Suppressor macrophage (primary cell): ENCODE measurements around the gene NLRP14.

ENCODE experiments used
- DNase-seq, 4 experiments: peaks; one replicate each; pipeline ENCODE4 v3.0.0-alpha.2; 2020 to 2022
- total RNA-seq, 17 experiments: gene quantifications; one replicate each; lab custom pipeline; 2026; ENCODE audit warnings: mixed read lengths in 6 of 17, inconsistent platforms in 3 of 17; lab: John Stamatoyannopoulos, UW

NLRP14 gene, protein sequence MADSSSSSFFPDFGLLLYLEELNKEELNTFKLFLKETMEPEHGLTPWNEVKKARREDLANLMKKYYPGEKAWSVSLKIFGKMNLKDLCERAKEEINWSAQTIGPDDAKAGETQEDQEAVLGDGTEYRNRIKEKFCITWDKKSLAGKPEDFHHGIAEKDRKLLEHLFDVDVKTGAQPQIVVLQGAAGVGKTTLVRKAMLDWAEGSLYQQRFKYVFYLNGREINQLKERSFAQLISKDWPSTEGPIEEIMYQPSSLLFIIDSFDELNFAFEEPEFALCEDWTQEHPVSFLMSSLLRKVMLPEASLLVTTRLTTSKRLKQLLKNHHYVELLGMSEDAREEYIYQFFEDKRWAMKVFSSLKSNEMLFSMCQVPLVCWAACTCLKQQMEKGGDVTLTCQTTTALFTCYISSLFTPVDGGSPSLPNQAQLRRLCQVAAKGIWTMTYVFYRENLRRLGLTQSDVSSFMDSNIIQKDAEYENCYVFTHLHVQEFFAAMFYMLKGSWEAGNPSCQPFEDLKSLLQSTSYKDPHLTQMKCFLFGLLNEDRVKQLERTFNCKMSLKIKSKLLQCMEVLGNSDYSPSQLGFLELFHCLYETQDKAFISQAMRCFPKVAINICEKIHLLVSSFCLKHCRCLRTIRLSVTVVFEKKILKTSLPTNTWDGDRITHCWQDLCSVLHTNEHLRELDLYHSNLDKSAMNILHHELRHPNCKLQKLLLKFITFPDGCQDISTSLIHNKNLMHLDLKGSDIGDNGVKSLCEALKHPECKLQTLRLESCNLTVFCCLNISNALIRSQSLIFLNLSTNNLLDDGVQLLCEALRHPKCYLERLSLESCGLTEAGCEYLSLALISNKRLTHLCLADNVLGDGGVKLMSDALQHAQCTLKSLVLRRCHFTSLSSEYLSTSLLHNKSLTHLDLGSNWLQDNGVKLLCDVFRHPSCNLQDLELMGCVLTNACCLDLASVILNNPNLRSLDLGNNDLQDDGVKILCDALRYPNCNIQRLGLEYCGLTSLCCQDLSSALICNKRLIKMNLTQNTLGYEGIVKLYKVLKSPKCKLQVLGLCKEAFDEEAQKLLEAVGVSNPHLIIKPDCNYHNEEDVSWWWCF
- total RNA-seq, result 0 to 2.2 (median 0) reads per million in 17 experiments

DNA sequence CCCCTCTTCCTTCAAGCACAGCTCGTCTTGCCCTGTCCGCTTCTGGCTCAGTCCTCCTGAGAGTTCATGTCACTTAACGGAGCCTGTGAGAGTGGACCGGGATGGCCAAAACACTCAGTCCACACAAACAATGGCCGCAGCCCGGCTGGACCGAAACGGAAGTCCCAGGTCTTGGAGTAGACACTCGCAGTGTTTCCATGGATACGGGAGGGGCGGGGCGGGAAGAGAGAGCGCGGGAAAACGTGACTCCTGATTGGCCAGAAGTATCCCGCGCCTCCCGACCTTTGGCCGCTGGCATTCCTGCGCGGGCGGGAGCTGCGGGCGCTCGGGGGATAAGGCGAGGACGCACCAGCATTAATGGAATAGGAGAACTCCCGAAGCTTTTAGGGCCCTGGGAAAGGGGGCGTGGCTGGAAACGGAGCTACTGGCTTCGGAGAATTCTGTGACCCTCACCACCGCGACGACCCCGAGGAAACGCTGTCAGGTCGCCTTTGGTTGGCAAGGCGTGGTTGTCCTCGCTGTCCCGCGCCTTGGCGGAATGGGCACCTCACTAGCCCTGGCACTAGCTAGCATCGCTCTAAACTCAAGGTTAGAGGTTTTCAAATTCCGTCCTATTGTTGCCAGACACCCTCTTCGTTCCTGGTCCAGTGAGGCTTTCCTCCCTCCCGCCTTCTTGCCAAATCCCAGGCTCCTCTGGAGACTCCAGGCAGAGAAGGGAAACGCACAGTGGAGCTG lies at the start of gene NLRP14, which contains the start of gene ZNF214:
Gene NLRP14, plus strand, starts transcription at position 297 of the 735 bp plus-strand sequence. CDS start 18,108 bp downstream, outside the sequence.
Gene ZNF214, minus strand, starts transcription at position 164 of the 735 bp plus-strand sequence. CDS start 17,511 bp downstream, outside the sequence.
- DNase-seq, result peak; percentile 70 to 80 (median 76)

DNA sequence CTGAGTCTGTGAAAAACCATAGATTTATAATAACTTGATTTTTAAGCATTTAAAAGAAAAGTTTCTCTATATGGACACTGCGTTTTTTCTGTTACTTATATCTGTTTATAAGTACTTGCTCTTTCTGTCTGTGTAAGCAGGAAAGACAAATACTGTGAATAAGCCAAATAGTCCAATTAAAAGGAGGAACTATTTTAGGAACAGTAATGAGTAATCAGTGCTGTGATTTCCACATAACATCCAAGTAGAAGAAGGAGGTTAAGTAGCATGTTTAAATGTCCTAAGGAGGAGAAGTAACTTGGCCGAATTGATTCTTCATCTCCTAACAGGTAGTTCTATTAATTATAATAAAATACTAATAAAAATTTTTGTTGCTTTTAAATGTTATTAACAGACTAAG lies 40.9 kb upstream of the NLRP14 start:
- DNase-seq, result peak in 2 of 4 experiments; percentile 21 to 44

DNA sequence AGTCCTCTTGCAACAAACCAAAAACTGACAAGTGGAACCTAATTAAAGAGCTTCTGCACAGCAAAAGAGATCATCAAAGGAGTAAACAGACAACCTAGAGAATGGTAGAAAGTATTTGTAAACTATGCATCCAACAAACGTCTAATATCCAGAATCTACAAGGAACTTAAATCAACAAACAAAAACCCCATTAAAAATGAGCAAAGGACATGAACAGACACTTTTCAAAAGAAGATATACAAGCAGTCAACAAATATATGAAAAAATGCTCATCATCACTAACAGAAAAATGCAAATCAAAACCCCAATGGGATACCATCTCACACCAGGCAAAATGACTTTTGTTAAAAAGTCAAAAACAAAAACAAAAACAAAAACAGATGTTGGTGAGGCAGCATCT lies 33.8 kb upstream of the NLRP14 start:
- no peak for DNase-seq

DNA sequence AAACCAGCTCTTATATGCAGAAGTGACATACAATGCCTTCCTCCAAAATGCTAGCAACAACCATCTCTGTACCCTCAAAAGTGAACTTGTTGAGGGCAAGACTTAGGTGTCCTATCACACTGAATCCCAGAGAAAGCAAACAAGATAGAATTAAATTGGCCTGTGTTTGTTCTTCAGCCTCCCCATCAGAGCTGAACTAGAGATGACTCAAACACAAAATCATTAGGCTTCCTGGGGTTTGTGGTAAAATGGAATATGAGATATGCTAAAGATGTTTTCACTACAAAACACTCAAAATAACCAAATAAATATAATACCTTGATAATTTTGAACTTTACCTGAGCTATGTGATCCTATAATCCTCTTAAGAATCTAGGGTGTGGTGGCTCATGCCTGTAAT lies 31.8 kb upstream of the NLRP14 start:
- no peak for DNase-seq

DNA sequence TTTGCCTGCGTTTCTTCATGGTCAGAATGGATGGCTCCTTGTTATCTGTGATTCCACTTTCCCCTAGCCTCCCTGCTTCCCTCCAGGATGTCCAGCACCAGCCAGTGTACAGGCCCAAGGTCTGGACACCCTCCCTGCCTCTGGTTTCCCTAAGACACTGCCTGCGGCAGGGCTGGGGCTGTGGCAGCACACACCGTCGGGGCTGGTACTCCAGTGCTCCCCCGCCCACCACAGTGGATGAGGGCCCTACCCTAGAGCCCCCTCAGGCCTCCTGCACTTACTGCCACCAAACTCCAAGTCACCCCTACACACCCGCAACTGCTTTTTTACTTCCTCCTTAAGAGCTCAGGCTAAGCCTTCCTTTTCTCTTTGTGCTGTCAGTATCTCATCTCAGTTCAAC lies 29.1 kb upstream of the NLRP14 start:
- DNase-seq, result no peak

DNA sequence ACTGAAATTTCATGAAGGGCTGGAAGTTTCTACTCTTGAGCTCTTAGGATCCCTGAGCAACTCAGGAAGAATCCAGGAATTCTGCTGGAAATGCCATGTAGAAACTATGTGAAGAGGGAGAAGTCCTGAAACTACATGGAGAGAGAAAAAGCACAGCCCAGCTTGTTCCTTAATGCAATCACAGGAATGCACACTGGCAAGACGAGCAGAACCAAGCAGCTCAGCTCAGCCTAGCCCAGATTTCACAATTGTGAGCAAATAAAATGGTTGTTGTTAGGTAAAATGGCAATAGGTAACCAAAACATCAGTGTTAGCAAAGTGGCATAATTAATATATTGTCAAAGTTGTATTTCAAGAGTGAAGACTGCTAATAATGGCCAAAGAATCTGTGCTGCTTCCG lies 28.3 kb upstream of the NLRP14 start:
- no peak for DNase-seq

DNA sequence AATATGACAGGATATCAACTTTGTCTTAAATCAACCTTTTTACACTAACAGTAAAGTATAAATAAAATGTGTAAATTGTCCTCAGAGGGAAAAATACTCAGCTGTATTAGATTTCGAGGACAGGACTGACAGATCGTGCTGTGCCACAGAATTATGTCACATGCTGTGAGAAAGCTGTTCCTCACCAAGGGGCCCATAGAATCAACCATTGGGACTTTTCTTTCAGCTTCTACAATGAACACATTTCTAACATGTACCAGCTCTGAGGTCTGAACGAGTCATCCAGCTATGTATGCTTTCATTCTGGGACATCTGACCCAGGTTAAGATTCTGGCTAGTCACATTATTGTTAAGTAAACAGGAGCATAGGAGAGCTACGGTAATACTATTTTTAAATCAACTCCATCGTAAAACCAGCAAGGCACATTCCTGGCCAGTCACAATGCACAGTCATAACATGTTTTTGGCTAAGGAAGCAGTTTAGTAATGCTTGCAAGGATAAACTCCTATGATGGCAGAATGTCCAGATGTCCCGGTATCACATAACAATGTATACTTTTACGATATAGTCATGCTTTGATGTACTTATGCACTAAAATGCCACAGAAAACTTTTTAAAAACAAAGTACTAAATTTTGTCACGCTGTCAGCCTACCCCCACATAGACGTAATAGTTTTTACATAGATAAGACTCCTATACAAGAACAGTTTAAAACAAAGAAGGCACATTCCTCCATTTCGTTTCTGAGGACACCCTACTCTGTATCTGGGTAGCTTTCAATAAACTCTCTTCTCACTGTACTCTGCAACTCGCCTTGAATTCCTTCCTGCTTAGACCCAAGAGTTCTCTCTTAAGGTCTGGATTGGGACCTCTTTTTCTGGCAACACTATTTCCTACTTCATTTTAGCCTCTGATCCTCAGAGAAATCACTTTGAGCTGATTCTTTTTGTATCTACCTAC lies 27.5 kb upstream of the NLRP14 start:
- DNase-seq, result no peak

DNA sequence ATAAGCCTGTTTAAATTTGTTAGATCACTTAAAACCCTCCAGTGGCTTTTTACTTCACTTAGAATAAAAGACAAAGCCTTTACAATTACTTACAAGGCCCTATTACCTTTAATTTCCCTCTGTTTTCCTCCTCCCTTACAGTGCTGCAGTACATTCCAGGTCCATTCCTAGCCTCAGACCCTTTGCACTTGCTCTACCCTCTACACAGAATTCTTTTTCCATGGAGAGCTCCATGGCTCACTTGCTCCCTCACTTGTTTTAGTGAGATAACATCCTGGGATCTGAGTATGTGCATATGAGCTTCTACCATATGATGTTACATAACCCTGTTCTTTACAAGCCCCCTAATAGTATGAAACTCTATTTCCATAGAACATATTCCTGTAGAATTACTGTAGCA lies 24.6 kb upstream of the NLRP14 start:
- DNase-seq, result no peak

DNA sequence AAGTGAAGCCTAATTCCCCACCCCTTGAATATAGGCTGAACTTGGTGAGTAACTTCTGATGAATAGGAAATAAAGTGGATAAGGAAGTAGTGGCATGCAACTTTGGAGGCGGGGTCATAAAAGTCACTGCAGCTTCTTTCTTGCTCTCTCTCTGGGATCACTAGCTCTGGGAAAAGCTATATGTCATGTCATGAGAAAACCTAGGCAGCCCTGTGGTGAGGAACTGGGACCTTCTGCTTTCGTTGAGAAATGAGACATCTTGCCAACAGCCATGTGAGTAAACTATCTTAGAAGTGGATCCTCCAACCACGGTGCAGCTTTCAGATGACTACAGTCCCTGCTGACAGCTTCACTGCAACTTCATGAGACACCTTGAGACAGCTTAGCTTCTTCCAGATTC lies 15.8 kb upstream of the NLRP14 start:
- DNase-seq, result peak; percentile 84 to 95 (median 89)

DNA sequence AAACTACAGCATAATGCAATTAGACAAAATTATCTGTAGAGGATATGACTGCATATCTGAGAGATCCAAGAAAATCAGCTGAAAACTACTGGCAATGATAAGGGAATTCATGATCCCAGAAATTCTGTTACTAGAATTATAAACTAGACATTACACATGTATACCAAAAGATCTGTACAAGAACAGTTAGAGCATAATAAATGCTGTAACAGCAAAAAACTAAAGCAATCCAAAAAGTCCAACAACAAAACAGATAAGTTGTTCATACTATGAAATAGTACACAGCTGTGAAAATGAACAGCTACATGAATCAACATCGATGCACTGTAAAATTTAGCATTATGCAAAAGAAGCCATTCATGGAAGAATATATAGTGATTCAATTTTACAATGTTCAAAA lies 6.2 kb upstream of the NLRP14 start:
- DNase-seq, result no peak

DNA sequence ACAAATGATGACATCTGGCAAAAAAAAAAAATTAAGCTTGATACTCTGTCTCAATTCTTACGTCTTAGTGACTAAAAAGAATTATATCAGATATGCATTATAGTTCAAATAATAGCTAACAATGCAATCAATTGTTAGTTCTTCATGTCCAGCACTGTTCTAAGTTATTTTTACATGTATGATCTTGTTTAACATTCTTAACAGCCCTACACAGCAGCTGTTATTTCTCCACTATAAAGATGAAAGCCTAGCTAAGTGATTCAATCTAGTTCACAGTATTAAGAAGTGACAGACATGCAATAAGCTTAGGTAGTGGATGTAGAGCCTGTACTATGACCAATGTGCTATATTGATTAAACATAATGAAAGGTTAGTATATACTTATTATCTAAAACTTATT lies 4.3 kb upstream of the NLRP14 start:
- DNase-seq, result no peak

DNA sequence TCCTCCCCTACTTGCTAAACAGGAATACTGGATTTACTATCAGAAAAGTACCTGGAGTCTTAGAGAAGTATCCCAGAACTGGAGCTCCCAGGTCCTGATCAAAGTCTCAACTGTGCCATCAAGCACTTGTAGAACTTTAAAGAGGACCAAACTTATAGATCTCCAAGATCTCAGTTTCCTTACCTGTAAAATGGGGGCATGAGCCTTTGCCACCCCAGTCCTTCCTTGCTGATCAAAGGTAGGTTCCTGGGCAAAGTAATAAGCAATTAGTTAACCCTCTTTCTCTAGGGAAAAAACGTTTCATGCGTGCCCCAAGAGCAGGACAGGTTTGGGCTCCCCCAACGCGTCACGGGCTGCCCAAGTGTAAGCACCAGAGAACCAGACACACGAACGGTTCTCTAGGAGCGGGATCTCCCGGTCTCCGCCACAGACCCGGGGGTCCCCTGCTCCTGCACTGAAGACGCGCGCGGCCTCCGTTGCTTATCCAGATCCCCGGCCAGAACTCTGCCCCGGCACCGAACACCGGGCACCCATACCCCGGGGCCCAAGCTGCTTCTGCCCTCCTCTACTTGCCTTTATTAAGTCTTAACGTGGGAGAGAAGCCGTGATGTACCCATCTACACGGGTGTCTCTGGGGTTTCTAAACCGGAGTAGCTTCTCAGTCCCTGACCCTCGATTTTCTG lies 638 bp upstream of the NLRP14 start:
- DNase-seq, result peak in 1 of 4 experiments; percentile 5

DNA sequence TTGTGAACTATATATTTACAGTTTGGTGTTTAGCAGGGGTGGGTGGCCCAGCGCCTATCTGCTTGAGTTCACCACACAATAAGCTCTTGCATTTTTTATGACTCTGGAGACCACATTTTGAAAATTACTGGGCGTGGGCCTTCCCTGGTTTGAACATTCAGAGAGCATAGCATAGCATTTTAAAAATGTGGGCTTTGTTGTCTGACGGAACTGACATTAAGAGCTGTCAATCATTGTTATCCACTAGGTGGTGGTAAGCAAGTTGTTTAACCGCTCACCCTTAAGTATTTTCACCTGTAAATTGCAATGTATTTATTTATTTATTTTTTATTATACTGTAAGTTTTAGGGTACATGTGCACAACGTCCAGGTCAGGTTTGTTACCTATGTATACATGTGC lies 1.0 kb downstream of the NLRP14 start:
- DNase-seq, result no peak

DNA sequence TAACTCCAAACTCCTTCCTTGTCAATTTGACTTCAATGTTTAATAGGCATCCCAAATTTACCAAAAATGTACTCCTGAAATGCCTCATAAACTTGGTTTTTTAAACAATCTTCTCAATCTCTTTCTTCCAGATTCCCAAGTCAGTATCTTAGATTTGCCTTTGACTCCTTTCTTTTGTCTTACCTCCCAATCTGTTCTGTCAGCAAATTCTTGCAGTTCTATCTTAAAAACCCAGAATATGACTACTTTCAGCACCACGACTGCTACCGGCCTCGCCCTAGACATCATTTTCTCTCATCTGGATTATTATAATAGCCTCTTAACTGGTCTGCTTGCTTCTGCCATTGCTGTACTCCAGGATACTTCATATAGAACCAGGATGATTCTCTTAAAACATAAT lies 7.9 kb downstream of the NLRP14 start:
- no peak for DNase-seq

DNA sequence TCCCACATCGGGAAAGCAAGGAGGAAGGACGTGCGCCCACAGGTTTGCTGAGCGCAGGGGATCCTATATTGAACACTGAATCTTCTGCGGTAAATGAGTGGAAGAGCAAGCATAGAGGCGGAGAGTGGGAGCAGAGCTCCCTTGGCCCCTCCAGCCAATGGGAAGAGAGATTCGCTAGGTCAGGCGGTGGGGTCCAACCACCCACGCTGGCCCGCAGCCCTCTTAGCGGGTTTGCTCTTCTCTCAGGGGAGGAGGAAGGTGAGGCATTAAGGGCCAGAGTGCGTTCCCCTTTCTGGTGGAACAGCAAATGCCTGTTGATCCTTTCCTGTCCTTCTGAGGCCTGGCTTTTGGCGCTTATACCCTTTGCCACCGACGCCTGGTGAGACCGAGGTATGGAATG lies 10.6 kb downstream of the NLRP14 start:
- DNase-seq, result no peak

DNA sequence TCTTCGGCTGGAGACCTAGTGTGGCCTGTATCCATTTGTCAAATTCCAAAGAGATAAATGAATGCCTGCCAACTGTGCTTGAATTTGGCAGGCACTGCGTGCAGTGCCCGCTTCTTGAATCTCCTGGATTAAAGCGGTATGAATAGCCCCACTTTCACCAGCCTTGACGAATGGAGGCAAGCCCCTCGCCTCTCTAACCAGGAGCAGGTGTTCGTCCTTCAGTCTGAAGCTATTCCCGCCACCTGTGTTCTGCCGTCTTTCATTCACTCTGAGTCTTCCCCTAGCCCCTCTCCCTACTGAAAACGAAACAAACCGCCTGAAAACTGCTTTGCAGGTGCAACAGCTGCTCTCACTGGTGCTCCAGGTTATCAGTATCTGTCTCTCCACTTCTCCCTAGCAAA lies 11.2 kb downstream of the NLRP14 start:
- no peak for DNase-seq

DNA sequence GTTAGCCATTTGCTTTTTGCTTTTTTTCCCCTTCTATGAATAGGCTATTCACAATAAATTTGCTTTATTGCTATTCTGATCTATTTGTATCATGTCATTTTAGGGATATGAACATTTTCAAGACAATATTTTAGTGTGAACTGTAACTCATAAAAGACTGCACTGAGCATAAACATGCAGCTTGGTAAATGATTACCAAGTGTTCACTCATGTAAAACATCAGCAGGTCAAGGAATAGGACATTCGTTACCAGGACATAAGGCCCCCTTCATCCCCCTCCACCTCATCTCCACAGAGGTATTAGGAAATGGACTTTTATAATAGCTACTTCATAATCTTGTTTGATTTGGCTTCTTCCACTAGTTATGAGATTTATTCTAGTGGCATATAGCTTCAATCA lies 12.4 kb downstream of the NLRP14 start:
- no peak for DNase-seq

DNA sequence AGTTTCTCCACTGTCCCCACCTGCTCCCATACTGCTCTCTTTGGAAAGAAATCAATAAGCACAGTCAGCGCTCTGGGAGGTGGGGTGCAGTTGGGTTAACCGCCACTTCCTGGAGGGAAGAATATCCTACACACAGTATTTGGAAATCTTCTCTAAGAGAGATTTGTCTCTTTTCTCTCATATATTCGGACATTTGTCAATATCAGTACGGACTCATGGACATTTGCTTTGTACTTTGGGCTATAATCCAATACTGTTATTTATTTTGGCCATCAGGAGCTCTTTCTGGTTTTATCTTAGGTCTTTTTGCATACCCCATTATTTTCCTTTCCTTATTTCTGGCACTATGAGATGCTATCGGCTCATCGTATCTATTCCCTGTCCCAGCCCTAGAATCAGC lies 13.7 kb downstream of the NLRP14 start:
- DNase-seq, result no peak

DNA sequence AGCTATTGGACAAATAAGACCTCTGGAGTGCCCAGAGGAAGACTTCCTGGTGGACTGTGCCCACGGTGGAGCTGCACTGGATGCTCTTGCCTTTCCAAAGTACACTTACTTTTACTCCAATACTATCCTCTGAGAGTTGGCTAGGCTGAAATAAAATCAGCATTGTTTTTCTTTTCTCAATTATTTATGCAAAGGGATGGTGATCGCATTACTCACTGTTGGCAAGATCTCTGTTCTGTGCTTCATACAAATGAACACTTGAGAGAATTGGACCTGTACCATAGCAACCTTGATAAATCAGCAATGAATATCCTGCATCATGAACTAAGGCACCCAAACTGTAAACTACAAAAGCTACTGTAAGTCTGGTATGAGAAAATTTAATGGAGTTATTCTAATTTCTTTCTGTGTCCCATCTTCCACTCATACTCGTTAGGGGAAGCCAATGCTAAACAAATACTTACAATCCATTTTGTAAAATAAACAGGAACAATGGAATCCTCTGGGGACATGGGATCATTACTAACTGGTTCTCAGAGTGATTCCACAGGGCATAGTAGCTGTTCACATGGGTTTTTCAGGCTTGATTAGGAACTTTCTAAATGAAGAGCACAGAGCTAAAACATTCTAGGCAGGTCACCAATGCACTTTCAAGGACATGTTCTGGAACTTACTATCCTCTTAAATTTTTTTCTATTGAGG lies 26.3 kb downstream of the NLRP14 start:
- no peak for DNase-seq

DNA sequence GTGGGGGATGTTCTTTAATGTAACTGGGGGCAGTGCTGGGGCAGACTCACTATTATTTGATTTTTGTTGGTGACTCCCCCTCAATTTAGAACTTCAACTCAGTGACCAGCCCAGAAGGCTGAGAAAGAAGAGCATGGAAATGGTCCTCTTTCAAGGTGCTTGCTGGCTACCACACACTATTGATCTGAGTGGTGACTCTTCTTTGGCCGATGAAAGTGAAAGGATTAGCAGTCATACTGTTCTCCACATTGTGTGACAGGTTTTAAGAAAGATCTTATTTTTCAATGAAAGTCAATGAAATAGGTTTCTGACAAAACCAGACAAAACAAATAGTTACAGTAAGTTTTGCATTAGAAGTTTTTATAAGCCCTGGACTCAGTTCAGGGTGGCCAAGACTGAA lies 29.9 kb downstream of the NLRP14 start:
- DNase-seq, result no peak
